ENCODE data around the gene ELF2.
"Not testable (repeated sequence)": the region's sequence is repeated elsewhere in the genome, so short reads cannot be mapped to it uniquely, and the experiment has no call there.

Gene ELF2

GRCh38 chr4:139030614-139031235, 146.3 kb downstream of the ELF2 start:
- Histone ChIP-seq H3K36me3 (ENCODE audit: insufficient read depth, low read length) (no peaks in the 10 kb centered on the region), H2AFZ (ENCODE audit: low read depth, low read length) (no peak overlapping the region), H3K4me1 (ENCODE audit: insufficient read depth, low read length) (no peaks in the 10 kb centered on the region), H3K9me3 (ENCODE audit: low read length) (no peaks in the 10 kb centered on the region), H3K27me3 (ENCODE audit: insufficient read depth, low read length) (no peaks in the 10 kb centered on the region), H3K4me3 (ENCODE audit: low read length) (no peak overlapping the region)

DNA sequence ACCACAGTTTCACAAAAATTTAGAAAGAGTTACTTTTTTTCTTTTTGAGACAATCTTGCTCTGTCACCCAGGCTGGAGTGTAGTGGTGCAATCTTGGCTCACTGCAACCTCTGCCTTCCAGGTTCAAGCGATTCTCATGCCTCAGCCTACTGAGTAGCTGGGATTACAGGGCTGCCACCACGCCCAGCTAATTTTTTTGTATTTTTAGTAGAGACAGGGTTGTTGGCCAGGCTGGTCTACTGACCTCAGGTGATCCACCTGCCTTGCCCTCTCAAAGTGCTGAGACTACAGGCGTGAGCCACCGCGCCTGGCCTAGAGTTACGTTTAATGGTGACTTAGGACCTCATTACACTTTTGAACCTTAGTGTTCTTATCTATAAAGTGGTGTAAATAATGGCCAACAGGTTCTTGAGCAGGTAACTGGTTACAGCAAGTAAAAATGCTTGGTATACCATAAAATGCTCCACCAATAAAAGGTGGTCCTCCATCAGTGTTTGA, 147.1 kb downstream of the ELF2 start:
- H3K27me3 ChIP-seq (ENCODE audit: insufficient read depth, low read length); H3K4me1 ChIP-seq (ENCODE audit: insufficient read depth, low read length); H2AFZ ChIP-seq (ENCODE audit: low read depth, low read length); H3K36me3 ChIP-seq (ENCODE audit: insufficient read depth, low read length); H3K4me3 ChIP-seq (ENCODE audit: low read length); H3K9me3 ChIP-seq (ENCODE audit: low read length): not testable (repeated sequence)

GRCh38 chr4:139028191-139028661, 148.8 kb downstream of the ELF2 start:
- Histone ChIP-seq H3K4me3 (ENCODE audit: low read length) (no peak overlapping the region), H3K27me3 (ENCODE audit: insufficient read depth, low read length) (no peaks in the 10 kb centered on the region), H2AFZ (ENCODE audit: low read depth, low read length) (no peak overlapping the region)

GRCh38 chr4:139027776-139028175, 149.2 kb downstream of the ELF2 start:
- H2AFZ ChIP-seq (ENCODE audit: low read depth, low read length), result no peak overlapping the region
- no peaks in the 10 kb centered on the region for H3K9me3 ChIP-seq (ENCODE audit: low read length)
- no peaks in the 10 kb centered on the region for H3K27me3 ChIP-seq (ENCODE audit: insufficient read depth, low read length)
- peaks cover 3% of the 10 kb centered on the region for H3K36me3 ChIP-seq (ENCODE audit: insufficient read depth, low read length)
- no peak overlapping the region for H3K4me3 ChIP-seq (ENCODE audit: low read length)
- H3K4me1 ChIP-seq (ENCODE audit: insufficient read depth, low read length), result no peaks in the 10 kb centered on the region

More at GRCh38 chr4:139028191-139028661, 148.8 kb downstream of the ELF2 start:
- Histone ChIP-seq H3K36me3 (ENCODE audit: insufficient read depth, low read length) (no peaks in the 10 kb centered on the region), H3K4me1 (ENCODE audit: insufficient read depth, low read length) (no peaks in the 10 kb centered on the region), H3K9me3 (ENCODE audit: low read length) (no peaks in the 10 kb centered on the region)

DNA sequence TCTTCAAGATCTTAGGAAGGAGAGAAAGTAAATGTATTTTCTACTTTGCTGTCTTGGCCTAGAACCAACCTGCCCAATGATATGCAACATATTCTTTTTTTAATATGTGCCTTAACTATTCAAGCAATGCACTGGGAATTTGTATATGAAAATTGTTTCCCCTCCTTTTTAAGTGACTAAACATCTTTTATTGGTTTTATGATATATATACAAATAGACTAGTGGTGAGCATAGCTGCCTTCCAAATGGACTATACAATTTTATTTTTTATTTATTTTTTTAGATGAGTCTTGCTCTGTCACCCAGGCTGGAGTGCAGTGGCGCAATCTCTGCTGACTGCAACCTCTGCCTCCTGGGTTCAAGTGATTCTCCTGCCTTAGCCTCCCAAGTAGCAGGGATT, 151.2 kb downstream of the ELF2 start:
- Histone ChIP-seq H3K9me3 (ENCODE audit: low read length) (no peaks in the 10 kb centered on the region), H3K4me3 (ENCODE audit: low read length) (no peak overlapping the region), H3K27me3 (ENCODE audit: insufficient read depth, low read length) (no peaks in the 10 kb centered on the region), H3K4me1 (ENCODE audit: insufficient read depth, low read length) (no peaks in the 10 kb centered on the region), H3K36me3 (ENCODE audit: insufficient read depth, low read length) (peaks cover 3% of the 10 kb centered on the region), H2AFZ (ENCODE audit: low read depth, low read length) (no peak overlapping the region)

DNA sequence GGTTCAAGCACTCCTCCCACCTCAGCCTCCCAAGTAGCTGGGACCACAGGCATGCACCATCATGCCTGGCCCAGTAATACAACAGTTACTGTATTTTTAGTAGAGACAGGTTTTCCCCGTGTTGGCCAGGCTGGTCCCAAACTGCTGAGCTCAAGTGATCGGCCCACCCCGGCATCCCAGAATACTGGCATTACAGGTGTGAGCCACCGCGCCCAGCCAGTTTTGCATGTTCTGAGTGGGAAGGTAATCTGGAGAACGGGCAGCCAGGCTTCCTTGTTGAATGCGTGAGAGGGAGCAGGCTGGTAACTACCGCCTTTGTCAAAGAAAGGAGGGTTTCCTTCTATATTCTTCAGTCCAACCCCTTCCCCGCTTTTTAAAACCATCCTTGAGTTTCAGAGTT, 152.3 kb downstream of the ELF2 start:
- peaks cover 6% of the 10 kb centered on the region for H3K4me1 ChIP-seq (ENCODE audit: insufficient read depth, low read length)
- H2AFZ ChIP-seq (ENCODE audit: low read depth, low read length), result no peak overlapping the region
- no peaks in the 10 kb centered on the region for H3K9me3 ChIP-seq (ENCODE audit: low read length)
- peaks cover 3% of the 10 kb centered on the region for H3K36me3 ChIP-seq (ENCODE audit: insufficient read depth, low read length)
- H3K27me3 ChIP-seq (ENCODE audit: insufficient read depth, low read length), result no peaks in the 10 kb centered on the region
- H3K4me3 ChIP-seq (ENCODE audit: low read length), result no peak overlapping the region

- H3K4me1 ChIP-seq (ENCODE audit: insufficient read depth, low read length), result peaks cover 10% of the 10 kb centered on the region
- H3K4me3 ChIP-seq (ENCODE audit: low read length), result no peak overlapping the region
- H3K9me3 ChIP-seq (ENCODE audit: low read length), result no peaks in the 10 kb centered on the region
- H2AFZ ChIP-seq (ENCODE audit: low read depth, low read length), result no peak overlapping the region
- H3K36me3 ChIP-seq (ENCODE audit: insufficient read depth, low read length), result peaks cover 6% of the 10 kb centered on the region
- no peaks in the 10 kb centered on the region for H3K27me3 ChIP-seq (ENCODE audit: insufficient read depth, low read length)
Measured at GRCh38 chr4:139022835-139023234, 154.2 kb downstream of the ELF2 start.

DNA sequence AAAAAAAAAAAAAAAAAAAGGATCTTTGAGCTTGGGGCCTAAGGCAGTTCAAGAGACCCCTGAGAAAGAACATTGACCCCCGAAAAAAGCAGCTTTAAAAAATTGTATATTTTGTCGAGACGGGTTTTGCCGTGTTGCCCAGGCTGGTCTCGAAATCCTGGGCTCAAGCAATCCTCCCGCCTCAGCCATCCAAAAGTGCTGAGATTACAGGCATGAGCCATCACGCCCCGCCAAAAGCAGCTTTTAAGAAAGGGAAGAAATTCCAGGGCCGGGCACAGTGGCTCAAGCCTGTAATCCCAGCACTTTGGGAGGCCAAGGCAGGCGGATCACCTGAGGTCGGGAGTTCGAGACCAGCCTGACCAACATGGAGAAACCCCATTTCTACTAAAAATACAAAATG, 155.9 kb downstream of the ELF2 start:
- not testable (repeated sequence) for H3K36me3 ChIP-seq (ENCODE audit: insufficient read depth, low read length)

DNA sequence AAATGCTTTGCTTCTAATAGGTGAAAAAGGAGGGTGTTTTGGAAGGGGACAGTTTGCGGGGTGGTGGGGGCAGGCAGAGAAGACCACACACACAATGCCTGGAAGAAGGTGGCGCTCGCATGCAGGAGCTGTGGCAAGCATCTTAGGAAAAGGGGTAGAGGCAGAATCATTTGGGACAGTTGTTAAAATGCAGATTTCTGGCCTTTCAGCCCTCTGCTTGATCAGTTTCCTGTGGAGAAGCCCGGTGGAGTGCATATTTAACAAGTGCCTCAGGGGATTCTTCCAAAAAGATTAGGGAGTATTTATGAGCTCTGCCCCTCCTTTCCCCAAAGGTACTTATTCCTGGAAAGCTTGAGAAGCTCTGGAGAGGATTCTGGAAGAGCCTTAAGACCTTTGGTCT, 156.6 kb downstream of the ELF2 start:
- Histone ChIP-seq H3K9me3 (ENCODE audit: low read length) (no peaks in the 10 kb centered on the region), H3K27me3 (ENCODE audit: insufficient read depth, low read length) (no peaks in the 10 kb centered on the region), H3K36me3 (ENCODE audit: insufficient read depth, low read length) (peaks cover 6% of the 10 kb centered on the region), H3K4me1 (ENCODE audit: insufficient read depth, low read length) (peaks cover 10% of the 10 kb centered on the region), H3K4me3 (ENCODE audit: low read length) (no peak overlapping the region), H2AFZ (ENCODE audit: low read depth, low read length) (no peak overlapping the region)

More for the DNA sequence above, 155.9 kb downstream of the ELF2 start:
- H3K9me3 ChIP-seq (ENCODE audit: low read length); H2AFZ ChIP-seq (ENCODE audit: low read depth, low read length); H3K27me3 ChIP-seq (ENCODE audit: insufficient read depth, low read length); H3K4me1 ChIP-seq (ENCODE audit: insufficient read depth, low read length); H3K4me3 ChIP-seq (ENCODE audit: low read length): not testable (repeated sequence)

- H3K4me3 ChIP-seq (ENCODE audit: low read length), result no peak overlapping the region
Measured at GRCh38 chr4:139018971-139019758, 157.9 kb downstream of the ELF2 start.

GRCh38 chr4:139018501-139018900, 158.5 kb downstream of the ELF2 start:
- no peaks in the 10 kb centered on the region for H3K27me3 ChIP-seq (ENCODE audit: insufficient read depth, low read length)
- no peak overlapping the region for H2AFZ ChIP-seq (ENCODE audit: low read depth, low read length)
- no peak overlapping the region for H3K4me3 ChIP-seq (ENCODE audit: low read length)
- H3K9me3 ChIP-seq (ENCODE audit: low read length), result no peaks in the 10 kb centered on the region
- peaks cover 25% of the 10 kb centered on the region for H3K4me1 ChIP-seq (ENCODE audit: insufficient read depth, low read length)
- peaks cover 6% of the 10 kb centered on the region for H3K36me3 ChIP-seq (ENCODE audit: insufficient read depth, low read length)

More at GRCh38 chr4:139018971-139019758, 157.9 kb downstream of the ELF2 start:
- H2AFZ ChIP-seq (ENCODE audit: low read depth, low read length), result no peak overlapping the region
- H3K4me1 ChIP-seq (ENCODE audit: insufficient read depth, low read length), result peaks cover 20% of the 10 kb centered on the region
- no peaks in the 10 kb centered on the region for H3K9me3 ChIP-seq (ENCODE audit: low read length)
- H3K36me3 ChIP-seq (ENCODE audit: insufficient read depth, low read length), result peaks cover 6% of the 10 kb centered on the region
- H3K27me3 ChIP-seq (ENCODE audit: insufficient read depth, low read length), result no peaks in the 10 kb centered on the region

GRCh38 chr4:139017861-139018260, 159.2 kb downstream of the ELF2 start:
- Histone ChIP-seq H3K4me3 (ENCODE audit: low read length) (no peak overlapping the region), H2AFZ (ENCODE audit: low read depth, low read length) (no peak overlapping the region), H3K9me3 (ENCODE audit: low read length) (no peaks in the 10 kb centered on the region), H3K36me3 (ENCODE audit: insufficient read depth, low read length) (peaks cover 3% of the 10 kb centered on the region), H3K27me3 (ENCODE audit: insufficient read depth, low read length) (no peaks in the 10 kb centered on the region), H3K4me1 (ENCODE audit: insufficient read depth, low read length) (peaks cover 25% of the 10 kb centered on the region)

DNA sequence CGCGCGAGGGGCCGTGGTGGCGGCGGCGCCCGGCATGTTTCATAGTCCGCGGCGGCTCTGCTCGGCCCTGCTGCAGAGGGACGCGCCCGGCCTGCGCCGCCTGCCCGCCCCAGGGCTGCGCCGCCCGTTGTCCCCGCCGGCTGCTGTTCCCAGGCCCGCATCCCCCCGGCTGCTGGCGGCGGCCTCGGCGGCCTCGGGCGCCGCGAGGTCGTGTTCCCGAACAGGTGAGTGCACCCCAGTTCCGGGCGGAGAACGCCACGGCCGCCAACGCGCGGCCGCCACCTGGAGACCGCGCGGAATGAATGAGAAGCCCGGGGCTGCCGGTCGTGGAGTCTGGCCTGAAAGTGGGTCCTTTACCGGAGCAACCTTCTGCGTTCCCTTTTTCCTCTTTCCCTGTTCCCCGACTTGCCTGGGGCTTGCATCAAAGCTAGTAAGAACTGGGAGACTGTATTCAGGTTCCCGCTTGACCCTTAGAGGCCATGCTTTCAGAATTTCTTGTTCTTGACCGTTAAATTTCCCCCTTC, 161.0 kb downstream of the ELF2 start:
- H3K36me3 ChIP-seq (ENCODE audit: insufficient read depth, low read length), result peaks cover 3% of the 10 kb centered on the region
- peak overlapping the region; percentile 64 for H2AFZ ChIP-seq (ENCODE audit: low read depth, low read length)
- H3K4me3 ChIP-seq (ENCODE audit: low read length), result peak overlapping the region; percentile 71
- H3K9me3 ChIP-seq (ENCODE audit: low read length), result no peaks in the 10 kb centered on the region
- H3K4me1 ChIP-seq (ENCODE audit: insufficient read depth, low read length), result peaks cover 25% of the 10 kb centered on the region
- H3K27me3 ChIP-seq (ENCODE audit: insufficient read depth, low read length), result no peaks in the 10 kb centered on the region
